Measurements from ENCODE around the gene ADGRG3. TPM values are rescaled to one million over a fixed set of nuclear protein-coding genes. Genes with fewer than 3 reads are reported as not detected.

Gene ADGRG3, protein sequence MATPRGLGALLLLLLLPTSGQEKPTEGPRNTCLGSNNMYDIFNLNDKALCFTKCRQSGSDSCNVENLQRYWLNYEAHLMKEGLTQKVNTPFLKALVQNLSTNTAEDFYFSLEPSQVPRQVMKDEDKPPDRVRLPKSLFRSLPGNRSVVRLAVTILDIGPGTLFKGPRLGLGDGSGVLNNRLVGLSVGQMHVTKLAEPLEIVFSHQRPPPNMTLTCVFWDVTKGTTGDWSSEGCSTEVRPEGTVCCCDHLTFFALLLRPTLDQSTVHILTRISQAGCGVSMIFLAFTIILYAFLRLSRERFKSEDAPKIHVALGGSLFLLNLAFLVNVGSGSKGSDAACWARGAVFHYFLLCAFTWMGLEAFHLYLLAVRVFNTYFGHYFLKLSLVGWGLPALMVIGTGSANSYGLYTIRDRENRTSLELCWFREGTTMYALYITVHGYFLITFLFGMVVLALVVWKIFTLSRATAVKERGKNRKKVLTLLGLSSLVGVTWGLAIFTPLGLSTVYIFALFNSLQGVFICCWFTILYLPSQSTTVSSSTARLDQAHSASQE
- total RNA-seq (1 to 10 TPM in 1 of 2 donors, under 1 TPM in 1; 0.84 to 3.9 TPM), polyA plus RNA-seq (under 1 TPM; 0.08 to 0.25 TPM)
- long read RNA-seq, donor 1, partial matches to known transcripts = 5 of 9 reads
- long read RNA-seq, donor 1, other reads (novel, unspliced or antisense) = 4 of 9 reads
- long read RNA-seq, donor 2 = 0 reads

DNA sequence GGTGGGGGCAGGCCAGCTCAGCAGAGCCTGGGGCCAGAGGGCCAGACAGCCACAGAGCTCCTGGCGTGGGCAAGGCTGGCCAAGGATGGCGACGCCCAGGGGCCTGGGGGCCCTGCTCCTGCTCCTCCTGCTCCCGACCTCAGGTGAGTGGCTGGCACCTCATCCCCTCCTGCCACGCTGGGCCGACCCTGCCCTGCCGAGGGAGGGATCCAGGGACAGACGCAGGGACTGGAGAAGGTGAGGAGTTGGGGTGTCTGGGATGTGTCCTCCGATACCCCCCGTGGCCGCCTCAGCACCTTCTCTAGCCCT lies at the start of gene ADGRG3:
ADGRG3 (plus strand) TSS at position 44 of the 309 bp plus-strand sequence; CDS start at position 86, 42 bp downstream.
- intact Hi-C loops (cut with DNase I) = no loop called here
- H3K36me3 ChIP-seq (ENCODE audit: control insufficient read depth in 1 of 2, insufficient read depth in 2 of 2, low read length in 1 of 2) = no peaks in the 10 kb centered on the region
- peak; percentile 5 for ATAC-seq (ENCODE audit: low FRiP score)
- H3K4me3 ChIP-seq (ENCODE audit: low read length in 2 of 2) = no peak within 1 kb of the TSS
- H3K27ac ChIP-seq (ENCODE audit: low read depth in 1 of 2, low read length in 2 of 2) = no peak within 1 kb of the TSS
- 90 to 92% methylated on average over 10 to 11 of the region's 11 CpGs for whole genome bisulfite sequencing, 2 donors
- H3K4me1 ChIP-seq (ENCODE audit: control insufficient read depth in 1 of 2, insufficient read depth in 2 of 2, low read length in 2 of 2) = no peaks in the 10 kb centered on the region
- no peaks in the 10 kb centered on the region for H3K27me3 ChIP-seq (ENCODE audit: control insufficient read depth in 1 of 2, insufficient read depth in 2 of 2, low read length in 1 of 2)
- no peak for DNase-seq
- no peaks in the 10 kb centered on the region for H3K9me3 ChIP-seq (ENCODE audit: control insufficient read depth, low read length)

DNA sequence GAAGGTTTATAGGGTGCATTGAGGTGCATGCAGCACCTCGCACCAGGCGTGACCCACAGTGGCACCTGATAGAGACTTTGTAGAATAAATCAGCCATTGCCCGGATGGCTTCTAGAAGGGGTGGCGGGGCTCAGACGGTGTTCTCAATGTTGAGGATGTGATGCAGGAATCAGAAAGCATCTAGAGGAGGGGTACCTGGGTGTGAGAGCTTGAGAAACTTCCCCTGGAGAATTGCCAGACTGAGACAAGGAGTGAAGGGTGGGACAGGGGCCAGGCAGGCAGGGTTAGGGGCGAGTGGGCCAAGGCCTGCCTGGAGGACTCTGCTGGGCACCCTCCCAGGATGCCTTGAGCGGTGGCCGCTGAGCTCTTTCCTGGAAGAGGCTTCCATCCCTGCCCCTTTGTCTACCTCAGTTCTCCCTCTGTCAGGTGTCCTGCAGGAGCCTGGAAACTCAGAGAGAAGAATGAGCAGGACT lies 48.9 kb upstream of the ADGRG3 start:
- H3K9me3 ChIP-seq (ENCODE audit: control insufficient read depth, low read length) = no peaks in the 10 kb centered on the region
- H3K4me3 ChIP-seq (ENCODE audit: low read length in 2 of 2) = no peak overlapping the region
- no peaks in the 10 kb centered on the region for H3K36me3 ChIP-seq (ENCODE audit: control insufficient read depth in 1 of 2, insufficient read depth in 2 of 2, low read length in 1 of 2)
- no peaks in the 10 kb centered on the region for H3K27me3 ChIP-seq (ENCODE audit: control insufficient read depth in 1 of 2, insufficient read depth in 2 of 2, low read length in 1 of 2)
- H3K4me1 ChIP-seq (ENCODE audit: control insufficient read depth in 1 of 2, insufficient read depth in 2 of 2, low read length in 2 of 2) = no peaks in the 10 kb centered on the region
- ATAC-seq (ENCODE audit: low FRiP score) (no peak), DNase-seq (peak in 1 of 2 donors; percentile 18)
- intact Hi-C loops (cut with DNase I) = no loop called here
- WGBS, 2 donors = 91 to 92% methylated on average over 8 of the region's 8 CpGs
- no peak overlapping the region for H3K27ac ChIP-seq (ENCODE audit: low read depth in 1 of 2, low read length in 2 of 2)

DNA sequence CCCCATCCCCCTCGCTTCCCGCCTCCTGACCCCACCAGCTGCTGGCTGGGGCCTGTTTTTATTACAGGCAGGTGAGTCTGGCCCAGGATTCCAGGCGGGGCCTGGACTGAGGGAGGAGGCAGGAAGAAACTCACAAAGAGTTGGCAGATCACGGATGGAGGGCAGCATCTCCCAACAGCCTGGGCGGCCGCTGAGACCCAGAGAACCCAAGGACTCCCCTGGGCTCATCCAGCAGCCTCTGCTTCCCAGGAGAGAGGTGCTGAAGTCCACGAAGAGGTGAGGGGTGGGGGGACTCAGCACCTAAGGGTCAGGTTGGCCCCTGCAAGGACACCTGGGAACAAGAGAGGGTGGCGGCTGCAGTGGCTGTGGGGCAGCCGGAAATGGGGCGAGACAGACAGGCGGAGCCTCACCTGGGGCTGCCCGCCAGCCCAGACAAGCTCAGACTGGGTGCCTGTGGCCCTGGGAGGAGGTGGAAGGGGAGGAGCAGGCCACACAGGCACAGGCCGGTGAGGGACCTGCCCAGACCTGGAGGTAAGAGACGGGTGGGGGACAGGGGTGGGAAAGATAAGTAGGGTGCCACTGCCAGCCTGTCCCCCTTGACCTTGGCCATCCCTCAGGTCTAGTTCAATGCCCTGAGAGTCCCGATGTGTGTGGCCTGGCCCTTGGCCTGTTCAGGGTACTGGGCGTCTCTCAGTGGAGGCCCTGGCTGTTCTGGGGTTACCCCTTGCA lies 48.3 kb upstream of the ADGRG3 start:
- Histone ChIP-seq H3K27ac (ENCODE audit: low read depth in 1 of 2, low read length in 2 of 2) (no peak overlapping the region), H3K4me1 (ENCODE audit: control insufficient read depth in 1 of 2, insufficient read depth in 2 of 2, low read length in 2 of 2) (no peaks in the 10 kb centered on the region), H3K27me3 (ENCODE audit: control insufficient read depth in 1 of 2, insufficient read depth in 2 of 2, low read length in 1 of 2) (no peaks in the 10 kb centered on the region), H3K9me3 (ENCODE audit: control insufficient read depth, low read length) (no peaks in the 10 kb centered on the region), H3K36me3 (ENCODE audit: control insufficient read depth in 1 of 2, insufficient read depth in 2 of 2, low read length in 1 of 2) (no peaks in the 10 kb centered on the region), H3K4me3 (ENCODE audit: low read length in 2 of 2) (no peak overlapping the region)
- ATAC-seq (ENCODE audit: low FRiP score) (no peak), DNase-seq (peak; percentile 20 to 57)
- WGBS, 2 donors = 91 to 96% methylated on average over 14 to 16 of the region's 16 CpGs
- intact Hi-C loops (cut with DNase I) = no loop called here

DNA sequence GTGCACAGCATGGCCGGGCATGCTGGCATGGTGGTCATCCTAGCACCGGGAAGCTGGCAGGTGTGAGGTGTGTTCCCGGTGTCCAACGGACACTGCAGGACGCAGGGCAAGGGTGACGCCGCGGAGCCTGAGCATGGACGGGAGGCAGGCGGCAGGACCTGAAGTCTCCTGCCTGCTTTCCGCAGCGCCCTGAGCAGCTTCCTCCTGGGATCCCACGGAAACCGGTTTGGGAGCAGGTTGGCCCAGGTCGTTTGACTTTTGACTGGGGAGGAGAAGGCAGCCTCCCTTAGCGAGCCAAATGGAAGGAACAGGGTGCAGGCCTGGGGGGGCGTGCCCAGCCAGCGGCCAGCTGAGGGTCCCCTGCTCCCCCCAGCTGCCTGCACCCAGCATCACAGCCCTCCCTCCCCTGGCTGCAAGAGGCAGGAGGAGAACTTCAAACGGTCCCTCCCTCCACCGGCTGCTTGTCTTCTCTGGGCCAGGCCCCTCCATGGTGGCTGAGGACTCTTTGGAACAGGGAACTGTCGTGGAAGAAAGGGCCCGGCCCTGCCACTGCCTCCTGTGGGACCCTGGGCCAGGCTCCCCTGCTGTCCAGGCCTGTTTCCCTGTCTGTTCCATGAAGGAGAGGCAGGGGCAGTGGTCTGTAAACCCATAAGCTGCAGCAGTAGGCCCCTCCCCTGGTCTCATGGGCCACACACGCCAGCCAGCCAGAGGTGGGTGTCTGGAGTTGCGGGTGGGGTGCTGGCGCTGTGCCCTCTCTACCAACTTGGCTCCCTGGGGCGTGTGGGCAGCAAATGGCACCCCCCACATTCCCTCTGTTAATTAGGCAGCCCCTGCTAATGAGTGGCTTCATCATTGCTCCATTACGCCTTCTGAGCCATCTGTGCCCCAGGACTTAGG lies 47.5 kb upstream of the ADGRG3 start:
- no peak overlapping the region for H3K4me3 ChIP-seq (ENCODE audit: low read length in 2 of 2)
- intact Hi-C loops (cut with DNase I) = no loop called here
- no peak overlapping the region for H3K27ac ChIP-seq (ENCODE audit: low read depth in 1 of 2, low read length in 2 of 2)
- no peaks in the 10 kb centered on the region for H3K36me3 ChIP-seq (ENCODE audit: control insufficient read depth in 1 of 2, insufficient read depth in 2 of 2, low read length in 1 of 2)
- H3K27me3 ChIP-seq (ENCODE audit: control insufficient read depth in 1 of 2, insufficient read depth in 2 of 2, low read length in 1 of 2) = no peaks in the 10 kb centered on the region
- 80 to 82% methylated on average over 23 to 27 of the region's 27 CpGs for WGBS, 2 donors
- no peaks in the 10 kb centered on the region for H3K9me3 ChIP-seq (ENCODE audit: control insufficient read depth, low read length)
- DNase-seq (peak; percentile 28 to 71), ATAC-seq (ENCODE audit: low FRiP score) (no peak)
- H3K4me1 ChIP-seq (ENCODE audit: control insufficient read depth in 1 of 2, insufficient read depth in 2 of 2, low read length in 2 of 2) = no peaks in the 10 kb centered on the region

DNA sequence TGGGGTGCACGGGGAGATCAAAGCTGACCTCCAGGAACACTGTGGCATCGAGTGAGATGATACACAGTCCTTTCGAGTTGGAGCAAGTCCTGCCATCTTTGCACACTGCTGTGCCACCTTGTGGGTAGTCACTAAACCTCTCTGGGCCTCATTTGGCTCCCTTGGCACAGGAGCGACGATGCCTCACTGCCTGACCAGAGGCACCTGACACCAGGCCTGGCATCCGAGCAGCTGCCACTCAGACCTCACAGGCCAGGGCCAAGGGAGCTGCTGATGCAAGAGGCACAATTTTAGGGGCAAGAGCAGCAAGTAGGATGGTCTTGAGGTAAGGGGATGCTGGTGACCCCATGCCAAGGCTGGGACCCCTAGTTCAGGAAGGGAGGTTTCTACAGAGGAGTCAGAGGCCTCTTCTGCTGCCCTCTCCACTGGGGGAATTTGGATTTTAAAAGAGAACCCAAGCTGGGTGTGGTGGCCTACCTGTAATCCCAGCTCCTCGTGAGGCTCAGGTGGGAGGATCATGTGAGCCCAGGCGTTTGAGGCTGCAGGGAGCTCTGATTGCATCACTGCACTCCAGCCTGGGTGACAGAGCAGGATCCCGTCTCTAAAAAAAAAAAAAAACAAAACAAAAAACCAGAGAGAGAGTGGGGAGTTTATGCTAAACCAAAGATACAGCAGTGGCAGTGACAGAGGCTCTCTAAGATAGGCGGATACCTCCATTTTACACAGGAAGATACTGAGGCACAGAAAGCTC lies 46.4 kb upstream of the ADGRG3 start:
- H3K9me3 ChIP-seq (ENCODE audit: control insufficient read depth, low read length) = no peaks in the 10 kb centered on the region
- no peak overlapping the region for H3K27ac ChIP-seq (ENCODE audit: low read depth in 1 of 2, low read length in 2 of 2)
- H3K36me3 ChIP-seq (ENCODE audit: control insufficient read depth in 1 of 2, insufficient read depth in 2 of 2, low read length in 1 of 2) = no peaks in the 10 kb centered on the region
- intact Hi-C loops (cut with DNase I) = no loop called here
- no peak for ATAC-seq (ENCODE audit: low FRiP score)
- no peak overlapping the region for H3K4me3 ChIP-seq (ENCODE audit: low read length in 2 of 2)
- DNase-seq = peak; percentile 9 to 73
- no peaks in the 10 kb centered on the region for H3K4me1 ChIP-seq (ENCODE audit: control insufficient read depth in 1 of 2, insufficient read depth in 2 of 2, low read length in 2 of 2)
- 83 to 86% methylated on average over 10 of the region's 10 CpGs for WGBS, 2 donors
- H3K27me3 ChIP-seq (ENCODE audit: control insufficient read depth in 1 of 2, insufficient read depth in 2 of 2, low read length in 1 of 2) = no peaks in the 10 kb centered on the region

DNA sequence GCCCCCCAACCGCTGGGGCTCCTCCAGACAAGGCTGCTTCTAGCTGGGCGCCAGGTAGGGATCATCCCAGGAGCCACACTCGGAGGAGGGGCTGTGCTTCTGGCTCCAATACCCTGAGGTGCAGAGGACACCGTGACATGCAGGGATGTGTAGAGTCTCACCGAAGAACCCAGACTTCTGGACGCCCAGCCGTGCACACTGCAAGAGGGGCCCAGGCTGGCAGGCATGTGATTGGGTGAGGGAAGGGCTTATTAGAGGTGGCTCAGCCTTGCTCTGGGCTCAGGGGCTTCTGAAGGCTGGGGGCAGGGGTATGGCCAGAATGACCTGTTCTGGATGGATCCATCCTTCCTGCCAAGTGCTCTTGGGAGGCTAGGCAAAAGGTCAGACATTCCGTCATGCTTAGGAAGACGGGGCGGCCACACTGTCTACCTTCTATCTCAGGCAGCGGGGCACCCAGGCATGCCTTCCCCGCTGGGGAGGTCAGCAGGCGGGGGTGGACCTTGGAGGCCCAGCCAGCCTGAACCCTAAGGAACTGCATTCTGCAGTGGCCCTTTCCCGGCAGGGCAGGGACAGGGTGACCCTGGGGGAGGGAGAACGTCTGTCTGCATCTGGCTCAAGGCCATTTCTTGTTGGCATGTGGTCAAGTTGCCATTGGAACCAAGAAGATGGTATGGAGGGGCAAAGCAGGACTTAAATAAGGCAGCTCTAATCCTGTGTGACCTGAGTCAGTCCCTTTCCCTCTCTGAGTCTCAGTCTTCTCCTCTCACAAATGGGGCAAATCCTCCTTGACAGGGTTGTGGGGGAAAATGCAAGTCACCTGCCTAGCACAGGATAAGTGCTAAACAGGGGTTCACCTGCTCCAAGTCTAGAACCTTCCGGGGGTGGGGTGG lies 45.5 kb upstream of the ADGRG3 start:
- ATAC-seq (ENCODE audit: low FRiP score) = no peak
- no peak overlapping the region for H3K4me3 ChIP-seq (ENCODE audit: low read length in 2 of 2)
- intact Hi-C loops (cut with DNase I) = no loop called here
- H3K27ac ChIP-seq (ENCODE audit: low read depth in 1 of 2, low read length in 2 of 2) = no peak overlapping the region
- no peaks in the 10 kb centered on the region for H3K4me1 ChIP-seq (ENCODE audit: control insufficient read depth in 1 of 2, insufficient read depth in 2 of 2, low read length in 2 of 2)
- H3K9me3 ChIP-seq (ENCODE audit: control insufficient read depth, low read length) = no peaks in the 10 kb centered on the region
- WGBS, 2 donors = 78 to 81% methylated on average over 16 of the region's 16 CpGs
- H3K36me3 ChIP-seq (ENCODE audit: control insufficient read depth in 1 of 2, insufficient read depth in 2 of 2, low read length in 1 of 2) = no peaks in the 10 kb centered on the region
- H3K27me3 ChIP-seq (ENCODE audit: control insufficient read depth in 1 of 2, insufficient read depth in 2 of 2, low read length in 1 of 2) = no peaks in the 10 kb centered on the region
- peak; percentile 28 to 60 for DNase-seq

DNA sequence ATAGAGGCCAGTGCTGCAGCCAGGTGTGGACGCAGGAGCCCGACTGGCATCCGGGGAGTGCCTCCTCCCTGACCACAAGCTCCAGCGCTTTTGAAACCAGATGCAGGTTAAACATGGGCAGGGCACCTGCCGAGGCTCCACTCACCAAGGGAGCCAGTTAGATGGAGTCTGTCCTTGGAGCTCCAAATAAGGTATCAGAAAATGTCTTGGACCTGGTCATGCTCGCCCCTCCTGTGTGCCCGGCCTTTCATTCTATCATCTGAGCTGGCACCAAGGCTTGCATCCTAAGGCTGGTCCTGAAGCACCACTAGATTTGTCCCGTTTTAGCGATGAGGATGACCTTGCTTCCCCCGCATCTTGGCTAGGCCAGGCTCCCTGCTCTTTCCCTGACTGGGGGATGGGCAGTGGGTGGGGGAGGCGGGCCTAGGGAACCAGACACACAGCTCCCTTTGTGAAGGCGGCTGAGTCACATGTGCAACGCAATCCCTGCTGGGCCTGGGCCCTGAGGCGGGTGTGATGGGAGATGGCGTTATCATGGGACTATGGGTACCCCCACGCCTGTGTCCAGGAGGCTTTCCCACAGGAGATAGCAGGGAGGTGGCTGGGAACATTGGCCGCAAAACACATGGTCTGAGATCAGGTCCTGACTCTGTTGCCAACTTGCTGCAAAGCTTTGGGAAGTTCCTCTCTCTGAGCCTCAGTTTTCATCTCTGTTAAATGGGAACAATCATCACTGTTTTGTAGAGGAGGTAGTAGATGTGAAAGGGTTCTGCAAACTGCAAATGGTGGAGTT lies 44.7 kb upstream of the ADGRG3 start:
- H3K4me1 ChIP-seq (ENCODE audit: control insufficient read depth in 1 of 2, insufficient read depth in 2 of 2, low read length in 2 of 2) = no peaks in the 10 kb centered on the region
- H3K4me3 ChIP-seq (ENCODE audit: low read length in 2 of 2) = no peak overlapping the region
- no peaks in the 10 kb centered on the region for H3K9me3 ChIP-seq (ENCODE audit: control insufficient read depth, low read length)
- intact Hi-C loops (cut with DNase I) = no loop called here
- H3K27ac ChIP-seq (ENCODE audit: low read depth in 1 of 2, low read length in 2 of 2) = no peak overlapping the region
- ATAC-seq (ENCODE audit: low FRiP score) = no peak
- 85% methylated on average over 17 of the region's 17 CpGs for WGBS, 2 donors
- H3K27me3 ChIP-seq (ENCODE audit: control insufficient read depth in 1 of 2, insufficient read depth in 2 of 2, low read length in 1 of 2) = no peaks in the 10 kb centered on the region
- peak in 1 of 2 donors; percentile 67 for DNase-seq
- no peaks in the 10 kb centered on the region for H3K36me3 ChIP-seq (ENCODE audit: control insufficient read depth in 1 of 2, insufficient read depth in 2 of 2, low read length in 1 of 2)

Data from aorta (tissue), 5 donors.